Stimulated activated CD8-positive, alpha-beta memory T cell treated with anti-CD3 and anti-CD28 coated beads, Interleukin-12 subunit alpha, Interleukin-12 subunit beta, amount 100 ng/mL, for 4 hours (primary cell): ENCODE data around the gene BLOC1S3.

Experiments
- DNase-seq: peaks from one replicate; pipeline ENCODE4 v3.0.0-alpha.2; 2020; ENCODE audit warnings: low read depth

The BLOC1S3 gene

GRCh38 chr19:45161738-45162607, 16.6 kb upstream of the BLOC1S3 start:
- no peak for DNase-seq

- DNase-seq: no peak
Measured at GRCh38 chr19:45162608-45163143, 15.9 kb upstream of the BLOC1S3 start.

GRCh38 chr19:45163156-45163555, 15.4 kb upstream of the BLOC1S3 start:
- DNase-seq: no peak

- no peak for DNase-seq
Measured at GRCh38 chr19:45163751-45164460, 14.7 kb upstream of the BLOC1S3 start.

- DNase-seq: peak; percentile 16
Measured at GRCh38 chr19:45164577-45165335, 13.8 kb upstream of the BLOC1S3 start.

GRCh38 chr19:45166723-45167252, 11.8 kb upstream of the BLOC1S3 start:
- DNase-seq: no peak

GRCh38 chr19:45168767-45169351, 9.7 kb upstream of the BLOC1S3 start:
- no peak for DNase-seq

GRCh38 chr19:45169602-45170001, 9.0 kb upstream of the BLOC1S3 start:
- DNase-seq: no peak

- no peak for DNase-seq
Measured at GRCh38 chr19:45170146-45171106, 8.2 kb upstream of the BLOC1S3 start.

GRCh38 chr19:45171211-45171623, 7.4 kb upstream of the BLOC1S3 start:
- DNase-seq: no peak

GRCh38 chr19:45172173-45172572, 6.4 kb upstream of the BLOC1S3 start:
- DNase-seq: no peak

- DNase-seq: no peak
Measured at GRCh38 chr19:45172611-45173208, 5.9 kb upstream of the BLOC1S3 start.

GRCh38 chr19:45173816-45174215, 4.8 kb upstream of the BLOC1S3 start:
- no peak for DNase-seq

- DNase-seq: no peak
Measured at GRCh38 chr19:45175515-45176345, 2.9 kb upstream of the BLOC1S3 start.

GRCh38 chr19:45177817-45178261, 745 bp upstream of the BLOC1S3 start, which contains the start of gene TRAPPC6A:
Gene TRAPPC6A (minus strand): TSS chr19:45178237. CDS start chr19:45178218, 19 bp downstream.
- DNase-seq: no peak

GRCh38 chr19:45179072-45179891, 698 bp downstream of the BLOC1S3 start:
- DNase-seq: peak; percentile 30

- DNase-seq: no peak
Measured at GRCh38 chr19:45179892-45180370, 1.3 kb downstream of the BLOC1S3 start.

- no peak for DNase-seq
Measured at GRCh38 chr19:45180936-45181335, 2.4 kb downstream of the BLOC1S3 start.
